Measurements from ENCODE around the gene FHAD1.

The FHAD1 gene

GRCh38 chr1:15391366-15391765 is 144.3 kb downstream of the FHAD1 start:
- TF ChIP-seq NFIC (IDR thresholded peaks at IDR 0.05) = no peak

DNA sequence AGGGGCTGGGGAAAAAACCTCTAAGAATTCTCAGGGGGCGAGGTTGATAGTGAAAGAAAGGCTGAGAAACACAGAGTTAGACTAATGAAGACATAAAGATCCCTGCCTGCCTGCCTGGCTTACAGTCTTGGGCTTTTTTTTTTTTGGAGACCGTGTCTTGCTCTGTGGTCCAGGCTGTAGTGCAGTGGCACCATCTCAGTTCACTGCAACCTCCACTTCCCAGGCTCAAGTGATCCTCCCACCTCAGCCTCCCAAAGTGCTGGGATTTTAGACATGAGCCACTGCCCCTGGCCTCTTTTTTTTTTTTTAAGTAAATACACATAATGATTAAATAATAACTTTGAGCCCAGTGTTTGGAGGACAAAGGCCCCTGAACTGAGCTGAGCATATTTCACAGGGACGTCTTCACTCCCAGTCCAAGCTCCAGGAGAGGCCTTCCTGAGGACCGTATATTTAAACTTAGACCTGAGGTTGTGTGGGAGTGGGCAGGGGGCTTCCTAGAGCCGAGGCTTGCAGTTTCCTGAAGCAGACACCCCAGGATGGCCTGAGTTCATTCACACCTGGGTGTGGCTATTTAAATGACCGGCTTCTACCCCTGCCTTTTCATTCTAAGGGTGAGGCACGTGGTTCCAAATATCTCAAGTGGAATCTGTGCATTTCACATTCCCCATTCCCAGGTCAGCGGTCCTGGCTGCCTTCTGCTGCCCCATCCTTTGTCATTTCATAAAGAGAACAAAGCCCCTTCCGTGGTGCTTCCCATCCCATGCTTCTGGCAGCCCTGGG is 146.6 kb downstream of the FHAD1 start:
- TF ChIP-seq NFIC (IDR thresholded peaks at IDR 0.05) (no peak), CEBPB (IDR thresholded peaks at IDR 0.05) (no peak), YY1 (IDR thresholded peaks at IDR 0.05; ENCODE audit: low read depth) (no peak), REST (IDR thresholded peaks at IDR 0.05; ENCODE audit: low read depth) (no peak), TCF12 (IDR thresholded peaks at IDR 0.05; ENCODE audit: low read depth) (no peak), EP300 (IDR thresholded peaks at IDR 0.05; ENCODE audit: borderline replicate concordance) (no peak), FOXM1 (IDR thresholded peaks at IDR 0.05; ENCODE audit: borderline replicate concordance, low read depth) (no peak), USF1 (IDR thresholded peaks at IDR 0.05) (no peak), TAF1 (IDR thresholded peaks at IDR 0.05; ENCODE audit: low read depth) (no peak), ZBTB7A (IDR thresholded peaks at IDR 0.05; ENCODE audit: low read depth) (no peak)
- TF ChIP-seq, protein P1, sequence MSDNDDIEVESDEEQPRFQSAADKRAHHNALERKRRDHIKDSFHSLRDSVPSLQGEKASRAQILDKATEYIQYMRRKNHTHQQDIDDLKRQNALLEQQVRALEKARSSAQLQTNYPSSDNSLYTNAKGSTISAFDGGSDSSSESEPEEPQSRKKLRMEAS (IDR thresholded peaks at IDR 0.05) = no peak

DNA sequence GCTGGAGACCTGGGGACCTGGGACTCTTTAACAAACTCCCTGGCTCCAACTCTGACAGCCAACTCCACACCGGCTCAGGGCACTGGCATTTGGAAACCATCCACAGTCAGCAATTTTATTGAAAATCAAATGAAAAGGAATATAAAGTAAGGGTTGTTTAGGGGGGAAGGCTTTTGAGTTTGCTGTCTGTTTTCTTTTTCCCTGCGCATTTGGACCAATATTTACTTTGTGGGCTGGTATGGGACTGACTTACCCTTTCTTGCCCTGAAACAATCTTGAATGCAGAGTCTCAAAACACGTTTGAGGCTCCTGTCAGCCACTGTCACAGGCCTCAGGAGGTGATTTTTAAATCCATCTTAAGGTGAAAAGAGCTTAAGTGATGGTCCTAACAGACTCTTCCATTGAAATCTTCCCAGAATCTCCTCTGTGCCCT is 147.3 kb downstream of the FHAD1 start:
- TF ChIP-seq, protein P1 (IDR thresholded peaks at IDR 0.05) = no peak
- no peak for TF ChIP-seq TCF12 (IDR thresholded peaks at IDR 0.05; ENCODE audit: low read depth)
- no peak for TF ChIP-seq FOXM1 (IDR thresholded peaks at IDR 0.05; ENCODE audit: borderline replicate concordance, low read depth)
- no peak for TF ChIP-seq EP300 (IDR thresholded peaks at IDR 0.05; ENCODE audit: borderline replicate concordance)
- TF ChIP-seq TEAD4 (IDR thresholded peaks at IDR 0.05) = no peak
- no peak for TF ChIP-seq NFIC (IDR thresholded peaks at IDR 0.05)
- no peak for TF ChIP-seq EGR1 (IDR thresholded peaks at IDR 0.05)
- no peak for TF ChIP-seq REST (IDR thresholded peaks at IDR 0.05; ENCODE audit: low read depth)
- no peak for TF ChIP-seq CEBPB (IDR thresholded peaks at IDR 0.05)
- no peak for TF ChIP-seq YY1 (IDR thresholded peaks at IDR 0.05; ENCODE audit: low read depth)
- no peak for TF ChIP-seq RAD21 (IDR thresholded peaks at IDR 0.05; ENCODE audit: low read depth)
- TF ChIP-seq ZBTB7A (IDR thresholded peaks at IDR 0.05; ENCODE audit: low read depth) = no peak
- TF ChIP-seq USF1 (IDR thresholded peaks at IDR 0.05) = no peak
- TF ChIP-seq CREB1 (IDR thresholded peaks at IDR 0.05; ENCODE audit: low read depth) = no peak

DNA sequence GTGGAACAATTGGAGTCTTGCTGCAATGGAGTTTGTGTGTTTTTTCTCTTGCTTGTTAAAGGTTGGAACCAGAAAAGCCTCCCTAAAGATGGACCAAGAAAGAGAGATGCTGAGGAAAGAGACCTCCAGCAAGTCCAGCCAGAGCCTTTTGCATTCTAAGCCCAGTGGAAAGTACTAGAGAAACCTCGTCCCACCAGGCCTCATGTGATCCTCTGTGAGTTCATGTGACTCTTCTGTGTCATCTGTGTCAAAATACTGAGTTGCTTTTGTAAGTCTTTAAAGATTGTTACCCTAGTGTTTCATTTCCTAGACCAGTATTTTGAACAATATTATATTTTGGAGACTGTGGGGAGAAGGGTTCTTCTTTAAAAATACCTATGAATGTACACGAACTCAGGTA is 150.2 kb downstream of the FHAD1 start:
- TF ChIP-seq TAF1 (IDR thresholded peaks at IDR 0.05; ENCODE audit: low read depth) = no peak
- no peak for TF ChIP-seq ZBTB7A (IDR thresholded peaks at IDR 0.05; ENCODE audit: low read depth)
- TF ChIP-seq YY1 (IDR thresholded peaks at IDR 0.05; ENCODE audit: low read depth) = no peak
- TF ChIP-seq, protein P1 (IDR thresholded peaks at IDR 0.05) = no peak
- no peak for TF ChIP-seq TEAD4 (IDR thresholded peaks at IDR 0.05)
- TF ChIP-seq CEBPB (IDR thresholded peaks at IDR 0.05) = no peak
- no peak for TF ChIP-seq EP300 (IDR thresholded peaks at IDR 0.05; ENCODE audit: borderline replicate concordance)
- TF ChIP-seq FOXM1 (IDR thresholded peaks at IDR 0.05; ENCODE audit: borderline replicate concordance, low read depth) = no peak
- TF ChIP-seq RAD21 (IDR thresholded peaks at IDR 0.05; ENCODE audit: low read depth) = no peak
- TF ChIP-seq EGR1 (IDR thresholded peaks at IDR 0.05) = no peak
- TF ChIP-seq TCF12 (IDR thresholded peaks at IDR 0.05; ENCODE audit: low read depth) = no peak
- no peak for TF ChIP-seq REST (IDR thresholded peaks at IDR 0.05; ENCODE audit: low read depth)
- TF ChIP-seq USF1 (IDR thresholded peaks at IDR 0.05) = no peak
- no peak for TF ChIP-seq NFIC (IDR thresholded peaks at IDR 0.05)
